GM23248 (cell line): ENCODE results near the gene LMX1B. TPM values are rescaled to one million over a fixed set of nuclear protein-coding genes. Genes with fewer than 3 reads are reported as not detected.

Source experiments
- DNase-seq: peaks from one replicate; pipeline ENCODE4 v3.0.0-alpha.2; 2015
- H2AFZ ChIP-seq: fragments of 200-600 bp; sonication (generic); 2 replicates; pipeline ENCODE4 v1.6.1; 2016; ENCODE audit warnings: antibody characterized with exemption
- H3F3A ChIP-seq: fragments of 200-600 bp; sonication (generic); 2 replicates; pipeline ENCODE4 v1.6.1; 2016; ENCODE audit warnings: mild to moderate bottlenecking, antibody characterized with exemption, mixed run types; ENCODE audit not compliant: insufficient read depth
- H3K27ac ChIP-seq: fragments of 200-600 bp; sonication (generic); 2 replicates; pipeline ENCODE4 v1.5.1; 2016; ENCODE audit warnings: mild to moderate bottlenecking
- H3K27me3 ChIP-seq: fragments of 200-600 bp; sonication (generic); replicated peaks from 2 replicates; pipeline ENCODE4 v1.6.1; 2016; ENCODE audit warnings: mild to moderate bottlenecking; ENCODE audit not compliant: insufficient read depth
- H3K36me3 ChIP-seq: fragments of 200-600 bp; sonication (generic); 2 replicates; pipeline ENCODE4 v1.6.1; 2016; ENCODE audit warnings: low read depth, mild to moderate bottlenecking
- H3K4me1 ChIP-seq: fragments of 200-600 bp; sonication (generic); 2 replicates; pipeline ENCODE4 v1.6.1; 2016; ENCODE audit warnings: mild to moderate bottlenecking; ENCODE audit not compliant: insufficient read depth
- H3K4me2 ChIP-seq: fragments of 200-600 bp; sonication (generic); one replicate; pipeline ENCODE4 v1.6.1; 2016; ENCODE audit warnings: mild to moderate bottlenecking; ENCODE audit not compliant: unreplicated experiment
- H3K4me3 ChIP-seq: fragments of 200-600 bp; sonication (generic); 2 replicates; pipeline ENCODE4 v1.5.1; 2016; ENCODE audit warnings: mild to moderate bottlenecking
- H3K79me2 ChIP-seq: fragments of 200-600 bp; sonication (generic); 2 replicates; pipeline ENCODE4 v1.6.1; 2016; ENCODE audit warnings: mild to moderate bottlenecking; ENCODE audit not compliant: insufficient read depth
- H3K9ac ChIP-seq: fragments of 200-600 bp; sonication (generic); 2 replicates; pipeline ENCODE4 v1.6.1; 2016; ENCODE audit warnings: mild to moderate bottlenecking
- H3K9me2 ChIP-seq: fragments of 200-600 bp; sonication (generic); 2 replicates; pipeline ENCODE4 v1.6.1; 2016; ENCODE audit warnings: mixed run types, mild to moderate bottlenecking, moderate library complexity; ENCODE audit not compliant: insufficient read depth
- H3K9me3 ChIP-seq: fragments of 200-600 bp; sonication (generic); one replicate; pipeline ENCODE4 v1.6.1; 2017; ENCODE audit warnings: low read depth
- H4K20me1 ChIP-seq: fragments of 200-600 bp; sonication (generic); 2 replicates; pipeline ENCODE4 v1.6.0; 2016; ENCODE audit not compliant: insufficient read depth
- EZH2 ChIP-seq: fragments of 200-600 bp; sonication (generic); IDR thresholded peaks from 2 replicates; pipeline ENCODE4 v1.6.1; 2018; ENCODE audit warnings: antibody characterized with exemption, mild to moderate bottlenecking; ENCODE audit not compliant: insufficient read depth, poor library complexity, severe bottlenecking
- EZH2phosphoT487 ChIP-seq: fragments of 200-600 bp; sonication (generic); IDR thresholded peaks from 2 replicates; pipeline ENCODE4 v1.6.1; 2018; ENCODE audit warnings: antibody characterized with exemption, moderate library complexity, mild to moderate bottlenecking, low read depth; ENCODE audit not compliant: insufficient read depth
- WGBS, 2 experiments: methylation state at CpG; one replicate each; pipeline ENCODE4 v1.1.6; 2015 to 2017; ENCODE audit warnings: low lambda C conversion rate in 2 of 2, low coverage in 1 of 2; ENCODE audit errors: missing lambda C conversion rate in 2 of 2; 5-methylcytosine and 5-hydroxymethylcytosine counted together
- in situ Hi-C: fragments of 300-500 bp; cut with MboI; formaldehyde crosslinking; loops from 2 replicates; pipeline ENCODE4 v1.15.0; 2020
- polyA plus RNA-seq: library from polyadenylated mRNA; unstranded; fragments of >200 nt; fragmentation: Nextera tagmentation; extraction: Ambion mirVana; gene quantifications from 2 replicates; pipeline ENCODE4 v1.2.1, GENCODE V29; 2016
- total RNA-seq: library from RNA; depleted of rRNA; stranded (reverse); fragments of >200 nt; shearing (Covaris generic); gene quantifications from 2 replicates; pipeline ENCODE4 v1.2.3, GENCODE V29; 2014

Gene LMX1B
- total and polyA plus RNA-seq, 2 experiments from 2014 or later, result not detected

GRCh38 chr9:126720661-126721563 lies 107.2 kb downstream of the LMX1B start:
- TF ChIP-seq EZH2 (no peak), EZH2phosphoT487 (no peak)
- H3K36me3 ChIP-seq, result no peaks in the 10 kb centered on the region
- H3K27ac ChIP-seq, result no peak overlapping the region
- in situ Hi-C loops, result no loop called here
- no peaks in the 10 kb centered on the region for H4K20me1 ChIP-seq
- H3K9me2 ChIP-seq, result no peaks in the 10 kb centered on the region
- DNase-seq, result no peak
- H3K4me3 ChIP-seq, result no peak overlapping the region
- H3F3A ChIP-seq, result no peaks in the 10 kb centered on the region
- H3K4me2 ChIP-seq, result no peak overlapping the region
- 83 to 88% methylated on average over 19 of the region's 19 CpGs for WGBS, 2 experiments
- no peak overlapping the region for H3K9ac ChIP-seq
- no peaks in the 10 kb centered on the region for H3K4me1 ChIP-seq
- peaks cover 10% of the 10 kb centered on the region for H3K27me3 ChIP-seq
- no peaks in the 10 kb centered on the region for H3K79me2 ChIP-seq
- H2AFZ ChIP-seq, result no peak overlapping the region
- H3K9me3 ChIP-seq, result no peaks in the 10 kb centered on the region

- H3K27me3 ChIP-seq, result peaks cover 15% of the 10 kb centered on the region
- no peak overlapping the region for H3K9ac ChIP-seq
- 64 to 65% methylated on average over 4 of the region's 4 CpGs for WGBS, 2 experiments
- H3K36me3 ChIP-seq, result no peaks in the 10 kb centered on the region
- no peak overlapping the region for H3K4me3 ChIP-seq
- H3F3A ChIP-seq, result no peaks in the 10 kb centered on the region
- no peaks in the 10 kb centered on the region for H3K9me3 ChIP-seq
- H4K20me1 ChIP-seq, result no peaks in the 10 kb centered on the region
- no peak for TF ChIP-seq EZH2phosphoT487
- H3K9me2 ChIP-seq, result no peaks in the 10 kb centered on the region
- no peak overlapping the region for H3K4me2 ChIP-seq
- no peaks in the 10 kb centered on the region for H3K79me2 ChIP-seq
- H3K27ac ChIP-seq, result no peak overlapping the region
- in situ Hi-C loops, result no loop called here
- no peak overlapping the region for H2AFZ ChIP-seq
- DNase-seq, result no peak
- H3K4me1 ChIP-seq, result no peaks in the 10 kb centered on the region
Observed at GRCh38 chr9:126721564-126721981, 107.8 kb downstream of the LMX1B start.

GRCh38 chr9:126722252-126722921 lies 108.7 kb downstream of the LMX1B start:
- H3K4me3 ChIP-seq, result peak overlapping the region; percentile 77
- in situ Hi-C loops, result no loop called here
- no peaks in the 10 kb centered on the region for H3F3A ChIP-seq
- H3K4me1 ChIP-seq, result no peaks in the 10 kb centered on the region
- H2AFZ ChIP-seq, result peak overlapping the region; percentile 84
- peaks cover 18% of the 10 kb centered on the region for H3K27me3 ChIP-seq
- H3K79me2 ChIP-seq, result no peaks in the 10 kb centered on the region
- no peaks in the 10 kb centered on the region for H3K36me3 ChIP-seq
- H3K9me3 ChIP-seq, result no peaks in the 10 kb centered on the region
- peak overlapping the region; percentile 51 for H3K4me2 ChIP-seq
- peak; percentile 77 for DNase-seq
- no peaks in the 10 kb centered on the region for H3K9me2 ChIP-seq
- H3K27ac ChIP-seq, result no peak overlapping the region
- WGBS, 2 experiments, result 4 to 8% methylated on average over 24 to 37 of the region's 45 CpGs
- H4K20me1 ChIP-seq, result no peaks in the 10 kb centered on the region
- H3K9ac ChIP-seq, result peak overlapping the region; percentile 63
- TF ChIP-seq EZH2, result no peak
- TF ChIP-seq EZH2phosphoT487, result no peak

- H3F3A ChIP-seq, result no peaks in the 10 kb centered on the region
- H3K36me3 ChIP-seq, result no peaks in the 10 kb centered on the region
- no peaks in the 10 kb centered on the region for H3K9me2 ChIP-seq
- no peak for TF ChIP-seq EZH2
- TF ChIP-seq EZH2phosphoT487, result no peak
- peak overlapping the region; percentile 63 for H3K9ac ChIP-seq
- H3K4me1 ChIP-seq, result no peaks in the 10 kb centered on the region
- peak overlapping the region; percentile 77 for H3K4me3 ChIP-seq
- in situ Hi-C loops, result no loop called here
- DNase-seq, result peak; percentile 22
- H3K79me2 ChIP-seq, result no peaks in the 10 kb centered on the region
- H3K27ac ChIP-seq, result no peak overlapping the region
- peak overlapping the region; percentile 51 for H3K4me2 ChIP-seq
- H4K20me1 ChIP-seq, result no peaks in the 10 kb centered on the region
- 7 to 10% methylated on average over 37 to 64 of the region's 68 CpGs for WGBS, 2 experiments
- peaks cover 20% of the 10 kb centered on the region for H3K27me3 ChIP-seq
- H2AFZ ChIP-seq, result peak overlapping the region; percentile 84
- no peaks in the 10 kb centered on the region for H3K9me3 ChIP-seq
Observed at GRCh38 chr9:126722922-126723806, 109.4 kb downstream of the LMX1B start.
